ENCODE data around the gene CRB1.

The CRB1 gene

GRCh38 chr1:197268012-197268411, at the start of gene CRB1:
Gene CRB1 (plus strand): TSS chr1:197268252. CDS start chr1:197268413, 161 bp downstream.
- DNase-seq (ENCODE audit: low read depth), result no peak

- no peak for DNase-seq (ENCODE audit: low read depth)
Observed at GRCh38 chr1:197218857-197219256, 49.2 kb upstream of the CRB1 start.

- no peak for DNase-seq (ENCODE audit: low read depth)
Observed at GRCh38 chr1:197222025-197222685, 45.9 kb upstream of the CRB1 start.

- DNase-seq (ENCODE audit: low read depth), result no peak
Observed at GRCh38 chr1:197222780-197223179, 45.3 kb upstream of the CRB1 start.

GRCh38 chr1:197224160-197224559, 43.9 kb upstream of the CRB1 start:
- DNase-seq (ENCODE audit: low read depth), result no peak

GRCh38 chr1:197225611-197226010, 42.4 kb upstream of the CRB1 start:
- no peak for DNase-seq (ENCODE audit: low read depth)

GRCh38 chr1:197234581-197234980, 33.5 kb upstream of the CRB1 start:
- DNase-seq (ENCODE audit: low read depth), result no peak

- no peak for DNase-seq (ENCODE audit: low read depth)
Observed at GRCh38 chr1:197235355-197235754, 32.7 kb upstream of the CRB1 start.

- no peak for DNase-seq (ENCODE audit: low read depth)
Observed at GRCh38 chr1:197247465-197247864, 20.6 kb upstream of the CRB1 start.

- no peak for DNase-seq (ENCODE audit: low read depth)
Observed at GRCh38 chr1:197249324-197249723, 18.7 kb upstream of the CRB1 start.

- no peak for DNase-seq (ENCODE audit: low read depth)
Observed at GRCh38 chr1:197250616-197251015, 17.4 kb upstream of the CRB1 start.

- no peak for DNase-seq (ENCODE audit: low read depth)
Observed at GRCh38 chr1:197252973-197253372, 15.1 kb upstream of the CRB1 start.

GRCh38 chr1:197254866-197255265, 13.2 kb upstream of the CRB1 start:
- DNase-seq (ENCODE audit: low read depth), result no peak

- DNase-seq (ENCODE audit: low read depth), result no peak
Observed at GRCh38 chr1:197264936-197265567, 3.0 kb upstream of the CRB1 start.

- no peak for DNase-seq (ENCODE audit: low read depth)
Observed at GRCh38 chr1:197269053-197269452, 1.0 kb downstream of the CRB1 start.

GRCh38 chr1:197272791-197273190, 4.7 kb downstream of the CRB1 start:
- DNase-seq (ENCODE audit: low read depth), result no peak

- no peak for DNase-seq (ENCODE audit: low read depth)
Observed at GRCh38 chr1:197277166-197277565, 9.1 kb downstream of the CRB1 start.

- no peak for DNase-seq (ENCODE audit: low read depth)
Observed at GRCh38 chr1:197284325-197284724, 16.3 kb downstream of the CRB1 start.

GRCh38 chr1:197284966-197285365, 16.9 kb downstream of the CRB1 start:
- no peak for DNase-seq (ENCODE audit: low read depth)

GRCh38 chr1:197285526-197286205, 17.6 kb downstream of the CRB1 start:
- no peak for DNase-seq (ENCODE audit: low read depth)

- no peak for DNase-seq (ENCODE audit: low read depth)
Observed at GRCh38 chr1:197286634-197287033, 18.6 kb downstream of the CRB1 start.

- no peak for DNase-seq (ENCODE audit: low read depth)
Observed at GRCh38 chr1:197287863-197288262, 19.8 kb downstream of the CRB1 start.

- DNase-seq (ENCODE audit: low read depth), result no peak
Observed at GRCh38 chr1:197302775-197303174, 34.7 kb downstream of the CRB1 start.
